ENCODE results near the gene SLC24A3.

Gene SLC24A3

DNA sequence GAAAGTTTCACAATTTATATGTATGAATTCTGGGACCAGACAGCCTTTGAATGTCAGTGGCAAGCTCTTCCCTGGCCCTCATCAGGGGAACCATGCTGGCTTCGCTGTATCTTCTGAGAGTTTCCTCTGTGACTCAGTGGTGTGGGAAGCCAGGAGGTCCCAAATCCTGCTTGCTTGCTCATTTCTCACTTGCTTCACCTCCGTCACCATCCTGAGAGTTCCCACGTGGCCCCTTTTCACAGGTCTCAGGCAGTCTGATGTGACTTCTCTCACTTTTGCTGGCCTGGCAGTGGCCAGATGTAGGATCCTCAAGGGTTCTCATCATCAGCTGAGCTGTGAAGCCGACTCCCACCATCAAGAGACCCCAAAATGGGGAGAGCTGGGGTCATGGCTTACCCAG lies 517.2 kb downstream of the SLC24A3 start:
- no peaks in the 10 kb centered on the region for H3K9me3 ChIP-seq (ENCODE audit: control insufficient read depth, insufficient read depth, low read depth, low read length)
- H3K4me1 ChIP-seq (ENCODE audit: control insufficient read depth, insufficient read depth, low read length), result no peaks in the 10 kb centered on the region
- no peak overlapping the region for H3K27ac ChIP-seq (ENCODE audit: extremely low read depth, low read depth, low read length)
- ChIA-PET CTCF (no interaction called here), POLR2A (no interaction called here)
- no peak overlapping the region for H3K4me3 ChIP-seq (ENCODE audit: low read depth, low read length)
- TF ChIP-seq MZF1 (tag by site-specific recombination; IDR thresholded peaks at IDR 0.05; ENCODE audit: borderline replicate concordance) (no peak), SP3 (tag by site-specific recombination; IDR thresholded peaks at IDR 0.05) (no peak), ZBTB1 (tag by site-specific recombination; IDR thresholded peaks at IDR 0.05) (no peak), ZNF324 (tag by site-specific recombination; IDR thresholded peaks at IDR 0.05) (no peak), ZNF830 (tag by site-specific recombination; IDR thresholded peaks at IDR 0.05; ENCODE audit: low read depth) (no peak), ZFP3 (tag by site-specific recombination; IDR thresholded peaks at IDR 0.05; ENCODE audit: low read depth) (no peak), ZNF600 (tag by site-specific recombination; IDR thresholded peaks at IDR 0.05) (no peak), ZFP69B (tag by site-specific recombination; IDR thresholded peaks at IDR 0.05) (no peak)
- TF ChIP-seq, protein P1, sequence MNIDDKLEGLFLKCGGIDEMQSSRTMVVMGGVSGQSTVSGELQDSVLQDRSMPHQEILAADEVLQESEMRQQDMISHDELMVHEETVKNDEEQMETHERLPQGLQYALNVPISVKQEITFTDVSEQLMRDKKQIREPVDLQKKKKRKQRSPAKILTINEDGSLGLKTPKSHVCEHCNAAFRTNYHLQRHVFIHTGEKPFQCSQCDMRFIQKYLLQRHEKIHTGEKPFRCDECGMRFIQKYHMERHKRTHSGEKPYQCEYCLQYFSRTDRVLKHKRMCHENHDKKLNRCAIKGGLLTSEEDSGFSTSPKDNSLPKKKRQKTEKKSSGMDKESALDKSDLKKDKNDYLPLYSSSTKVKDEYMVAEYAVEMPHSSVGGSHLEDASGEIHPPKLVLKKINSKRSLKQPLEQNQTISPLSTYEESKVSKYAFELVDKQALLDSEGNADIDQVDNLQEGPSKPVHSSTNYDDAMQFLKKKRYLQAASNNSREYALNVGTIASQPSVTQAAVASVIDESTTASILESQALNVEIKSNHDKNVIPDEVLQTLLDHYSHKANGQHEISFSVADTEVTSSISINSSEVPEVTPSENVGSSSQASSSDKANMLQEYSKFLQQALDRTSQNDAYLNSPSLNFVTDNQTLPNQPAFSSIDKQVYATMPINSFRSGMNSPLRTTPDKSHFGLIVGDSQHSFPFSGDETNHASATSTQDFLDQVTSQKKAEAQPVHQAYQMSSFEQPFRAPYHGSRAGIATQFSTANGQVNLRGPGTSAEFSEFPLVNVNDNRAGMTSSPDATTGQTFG (tag by site-specific recombination; IDR thresholded peaks at IDR 0.05; ENCODE audit: borderline replicate concordance), result no peak
- H3K36me3 ChIP-seq (ENCODE audit: control insufficient read depth in 2 of 2, insufficient read depth in 1 of 2, low read length in 2 of 2), result no peaks in the 10 kb centered on the region

DNA sequence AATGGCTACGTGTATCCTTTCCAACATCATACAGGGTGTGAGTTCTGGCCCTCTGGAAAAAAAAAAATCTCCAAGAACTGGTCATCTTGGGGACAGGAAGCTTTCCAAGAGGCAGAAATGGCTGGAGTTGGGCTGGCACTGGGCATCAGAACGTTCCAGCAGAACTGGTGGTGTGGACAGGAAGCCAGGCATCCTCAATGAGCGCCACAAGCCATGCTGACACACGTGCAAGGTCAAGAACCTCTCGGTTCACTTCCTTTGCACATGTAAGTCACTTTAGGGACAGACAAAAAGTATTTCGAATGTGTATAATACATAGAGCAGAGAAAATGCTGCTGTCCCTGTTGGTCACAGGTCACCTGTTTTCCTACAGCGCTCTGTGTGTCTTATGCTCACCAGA lies 518.3 kb downstream of the SLC24A3 start:
- CTCF ChIA-PET, result no interaction called here
- no peaks in the 10 kb centered on the region for H3K36me3 ChIP-seq (ENCODE audit: control insufficient read depth in 2 of 2, insufficient read depth in 1 of 2, low read length in 2 of 2)
- peaks cover 1% of the 10 kb centered on the region; the same call in 1 of the 2 replicates for H3K4me1 ChIP-seq (ENCODE audit: control insufficient read depth, insufficient read depth, low read length)
- no peaks in the 10 kb centered on the region for H3K9me3 ChIP-seq (ENCODE audit: control insufficient read depth, insufficient read depth, low read depth, low read length)
- H3K27ac ChIP-seq (ENCODE audit: extremely low read depth, low read depth, low read length), result no peak overlapping the region
- POLR2A ChIA-PET, result no interaction called here
- H3K4me3 ChIP-seq (ENCODE audit: low read depth, low read length), result no peak overlapping the region
- no peak for TF ChIP-seq GLI4 (tag by site-specific recombination; IDR thresholded peaks at IDR 0.05)
- TF ChIP-seq ZNF155 (tag by site-specific recombination; IDR thresholded peaks at IDR 0.05), result no peak
- no peak for TF ChIP-seq ZFP41 (tag by site-specific recombination; IDR thresholded peaks at IDR 0.05; ENCODE audit: borderline replicate concordance)
- no peak for TF ChIP-seq ZNF416 (tag by site-specific recombination; IDR thresholded peaks at IDR 0.05)
- TF ChIP-seq ZNF302 (tag by site-specific recombination; IDR thresholded peaks at IDR 0.05; ENCODE audit: low read depth), result no peak
- TF ChIP-seq ZNF174 (tag by site-specific recombination; IDR thresholded peaks at IDR 0.05), result no peak
- no peak for TF ChIP-seq SP3 (tag by site-specific recombination; IDR thresholded peaks at IDR 0.05)
- TF ChIP-seq, protein P2, sequence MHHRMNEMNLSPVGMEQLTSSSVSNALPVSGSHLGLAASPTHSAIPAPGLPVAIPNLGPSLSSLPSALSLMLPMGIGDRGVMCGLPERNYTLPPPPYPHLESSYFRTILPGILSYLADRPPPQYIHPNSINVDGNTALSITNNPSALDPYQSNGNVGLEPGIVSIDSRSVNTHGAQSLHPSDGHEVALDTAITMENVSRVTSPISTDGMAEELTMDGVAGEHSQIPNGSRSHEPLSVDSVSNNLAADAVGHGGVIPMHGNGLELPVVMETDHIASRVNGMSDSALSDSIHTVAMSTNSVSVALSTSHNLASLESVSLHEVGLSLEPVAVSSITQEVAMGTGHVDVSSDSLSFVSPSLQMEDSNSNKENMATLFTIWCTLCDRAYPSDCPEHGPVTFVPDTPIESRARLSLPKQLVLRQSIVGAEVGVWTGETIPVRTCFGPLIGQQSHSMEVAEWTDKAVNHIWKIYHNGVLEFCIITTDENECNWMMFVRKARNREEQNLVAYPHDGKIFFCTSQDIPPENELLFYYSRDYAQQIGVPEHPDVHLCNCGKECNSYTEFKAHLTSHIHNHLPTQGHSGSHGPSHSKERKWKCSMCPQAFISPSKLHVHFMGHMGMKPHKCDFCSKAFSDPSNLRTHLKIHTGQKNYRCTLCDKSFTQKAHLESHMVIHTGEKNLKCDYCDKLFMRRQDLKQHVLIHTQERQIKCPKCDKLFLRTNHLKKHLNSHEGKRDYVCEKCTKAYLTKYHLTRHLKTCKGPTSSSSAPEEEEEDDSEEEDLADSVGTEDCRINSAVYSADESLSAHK (tag by site-specific recombination; IDR thresholded peaks at IDR 0.05), result no peak
- TF ChIP-seq ZNF785 (tag by site-specific recombination; IDR thresholded peaks at IDR 0.05), result no peak
- no peak for TF ChIP-seq ZNF404 (tag by site-specific recombination; IDR thresholded peaks at IDR 0.05)
- TF ChIP-seq, protein P3, sequence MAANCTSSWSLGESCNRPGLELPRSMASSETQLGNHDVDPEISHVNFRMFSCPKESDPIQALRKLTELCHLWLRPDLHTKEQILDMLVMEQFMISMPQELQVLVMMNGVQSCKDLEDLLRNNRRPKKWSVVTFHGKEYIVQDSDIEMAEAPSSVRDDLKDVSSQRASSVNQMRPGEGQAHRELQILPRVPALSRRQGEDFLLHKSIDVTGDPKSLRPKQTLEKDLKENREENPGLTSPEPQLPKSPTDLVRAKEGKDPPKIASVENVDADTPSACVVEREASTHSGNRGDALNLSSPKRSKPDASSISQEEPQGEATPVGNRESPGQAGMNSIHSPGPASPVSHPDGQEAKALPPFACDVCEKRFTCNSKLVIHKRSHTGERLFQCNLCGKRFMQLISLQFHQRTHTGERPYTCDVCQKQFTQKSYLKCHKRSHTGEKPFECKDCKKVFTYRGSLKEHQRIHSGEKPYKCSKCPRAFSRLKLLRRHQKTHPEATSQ (tag by site-specific recombination; IDR thresholded peaks at IDR 0.05), result no peak
- TF ChIP-seq, protein P4, sequence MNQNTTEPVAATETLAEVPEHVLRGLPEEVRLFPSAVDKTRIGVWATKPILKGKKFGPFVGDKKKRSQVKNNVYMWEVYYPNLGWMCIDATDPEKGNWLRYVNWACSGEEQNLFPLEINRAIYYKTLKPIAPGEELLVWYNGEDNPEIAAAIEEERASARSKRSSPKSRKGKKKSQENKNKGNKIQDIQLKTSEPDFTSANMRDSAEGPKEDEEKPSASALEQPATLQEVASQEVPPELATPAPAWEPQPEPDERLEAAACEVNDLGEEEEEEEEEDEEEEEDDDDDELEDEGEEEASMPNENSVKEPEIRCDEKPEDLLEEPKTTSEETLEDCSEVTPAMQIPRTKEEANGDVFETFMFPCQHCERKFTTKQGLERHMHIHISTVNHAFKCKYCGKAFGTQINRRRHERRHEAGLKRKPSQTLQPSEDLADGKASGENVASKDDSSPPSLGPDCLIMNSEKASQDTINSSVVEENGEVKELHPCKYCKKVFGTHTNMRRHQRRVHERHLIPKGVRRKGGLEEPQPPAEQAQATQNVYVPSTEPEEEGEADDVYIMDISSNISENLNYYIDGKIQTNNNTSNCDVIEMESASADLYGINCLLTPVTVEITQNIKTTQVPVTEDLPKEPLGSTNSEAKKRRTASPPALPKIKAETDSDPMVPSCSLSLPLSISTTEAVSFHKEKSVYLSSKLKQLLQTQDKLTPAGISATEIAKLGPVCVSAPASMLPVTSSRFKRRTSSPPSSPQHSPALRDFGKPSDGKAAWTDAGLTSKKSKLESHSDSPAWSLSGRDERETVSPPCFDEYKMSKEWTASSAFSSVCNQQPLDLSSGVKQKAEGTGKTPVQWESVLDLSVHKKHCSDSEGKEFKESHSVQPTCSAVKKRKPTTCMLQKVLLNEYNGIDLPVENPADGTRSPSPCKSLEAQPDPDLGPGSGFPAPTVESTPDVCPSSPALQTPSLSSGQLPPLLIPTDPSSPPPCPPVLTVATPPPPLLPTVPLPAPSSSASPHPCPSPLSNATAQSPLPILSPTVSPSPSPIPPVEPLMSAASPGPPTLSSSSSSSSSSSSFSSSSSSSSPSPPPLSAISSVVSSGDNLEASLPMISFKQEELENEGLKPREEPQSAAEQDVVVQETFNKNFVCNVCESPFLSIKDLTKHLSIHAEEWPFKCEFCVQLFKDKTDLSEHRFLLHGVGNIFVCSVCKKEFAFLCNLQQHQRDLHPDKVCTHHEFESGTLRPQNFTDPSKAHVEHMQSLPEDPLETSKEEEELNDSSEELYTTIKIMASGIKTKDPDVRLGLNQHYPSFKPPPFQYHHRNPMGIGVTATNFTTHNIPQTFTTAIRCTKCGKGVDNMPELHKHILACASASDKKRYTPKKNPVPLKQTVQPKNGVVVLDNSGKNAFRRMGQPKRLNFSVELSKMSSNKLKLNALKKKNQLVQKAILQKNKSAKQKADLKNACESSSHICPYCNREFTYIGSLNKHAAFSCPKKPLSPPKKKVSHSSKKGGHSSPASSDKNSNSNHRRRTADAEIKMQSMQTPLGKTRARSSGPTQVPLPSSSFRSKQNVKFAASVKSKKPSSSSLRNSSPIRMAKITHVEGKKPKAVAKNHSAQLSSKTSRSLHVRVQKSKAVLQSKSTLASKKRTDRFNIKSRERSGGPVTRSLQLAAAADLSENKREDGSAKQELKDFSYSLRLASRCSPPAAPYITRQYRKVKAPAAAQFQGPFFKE (tag by site-specific recombination; IDR thresholded peaks at IDR 0.05; ENCODE audit: borderline replicate concordance), result no peak
